Measurements from ENCODE around the gene SUMF2. TPM values are rescaled to one million over a fixed set of nuclear protein-coding genes. Genes with fewer than 3 reads are reported as not detected.

The SUMF2 gene
- total RNA-seq = 203 and 339 TPM in 2 replicates

DNA sequence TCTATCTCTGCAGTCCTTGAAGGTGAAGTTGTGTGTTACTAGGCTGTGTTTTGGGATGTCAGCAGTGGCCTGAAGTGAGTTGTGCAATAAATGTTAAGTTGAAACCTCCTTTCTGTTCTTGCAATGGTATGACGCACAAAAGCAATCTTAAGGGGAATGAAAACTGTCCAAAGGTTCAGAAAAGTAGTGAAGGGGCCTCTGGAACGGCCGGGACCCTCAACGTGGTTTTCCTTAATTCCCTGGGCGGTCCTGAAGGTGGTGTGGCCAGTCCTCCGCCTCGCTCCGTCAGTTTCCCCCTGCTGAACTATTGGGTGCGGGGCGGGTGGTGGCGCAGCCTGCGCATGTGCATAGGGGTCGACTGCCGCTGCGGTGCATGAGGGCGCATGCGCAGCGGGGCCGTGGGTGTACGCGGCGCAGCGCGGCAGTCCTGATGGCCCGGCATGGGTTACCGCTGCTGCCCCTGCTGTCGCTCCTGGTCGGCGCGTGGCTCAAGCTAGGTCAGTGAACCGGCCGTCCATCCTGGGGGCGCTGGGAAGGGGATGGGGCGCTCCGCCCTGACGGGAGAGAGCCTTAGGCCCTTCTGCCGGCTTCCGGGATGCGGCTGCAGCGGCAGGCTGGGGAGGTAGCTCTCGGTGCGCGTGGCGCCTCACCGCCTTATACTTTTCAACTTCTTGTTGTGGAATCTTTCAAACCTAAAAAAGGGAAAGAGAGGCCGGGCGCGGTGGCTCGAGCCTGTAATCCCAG, at the start of gene SUMF2:
TSS of gene SUMF2 (plus strand) at position 405 of the 744 bp plus-strand sequence. CDS start at position 431, 26 bp downstream.

DNA sequence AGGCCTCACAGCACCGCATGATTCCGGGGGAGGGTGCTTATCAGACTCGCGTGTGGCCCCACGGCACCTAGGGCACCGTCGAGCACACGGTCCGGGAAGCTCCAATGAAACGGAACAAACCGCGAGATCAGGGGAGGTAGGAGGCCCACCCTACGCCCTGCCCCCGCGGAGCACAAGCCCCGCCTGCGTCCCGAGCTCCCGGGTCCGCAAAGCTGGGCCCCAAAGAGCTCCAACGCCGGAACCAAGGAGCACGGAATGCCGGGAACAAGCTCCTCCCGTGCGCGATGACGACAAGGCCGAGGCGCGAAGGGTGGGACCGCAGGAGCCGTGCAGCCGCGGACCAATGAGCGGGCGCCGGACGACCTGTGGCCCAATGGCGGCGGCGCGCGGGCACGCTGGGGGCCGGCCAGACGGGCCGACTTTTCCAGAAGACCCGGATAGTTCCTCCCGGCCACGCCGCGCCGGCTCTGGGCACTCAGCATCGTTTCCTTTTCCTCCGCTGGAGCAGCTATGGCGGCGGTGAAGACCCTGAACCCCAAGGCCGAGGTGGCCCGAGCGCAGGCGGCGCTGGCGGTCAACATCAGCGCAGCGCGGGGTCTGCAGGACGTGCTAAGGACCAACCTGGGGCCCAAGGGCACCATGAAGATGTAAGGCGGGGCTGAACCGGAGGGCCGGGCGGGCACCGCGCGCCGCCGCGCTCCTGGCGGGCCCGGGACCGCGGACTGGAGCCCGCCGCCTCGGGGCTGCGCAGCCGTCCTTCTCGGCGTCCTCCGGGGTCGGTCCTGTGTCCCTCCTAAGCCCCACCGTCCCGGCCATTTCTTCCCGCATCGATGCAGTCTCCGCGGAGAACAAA, 12.5 kb upstream of the SUMF2 start, which contains the start of the genes CCT6A and PSPH:
TSS of gene CCT6A (plus strand) at position 427 of the 853 bp plus-strand sequence. CDS start at position 511, 84 bp downstream.
TSS of gene PSPH (minus strand) at position 106 of the 853 bp plus-strand sequence. CDS start 30,232 bp downstream, outside the sequence.

GRCh38 chr7:56092789-56093531, 28.9 kb downstream of the SUMF2 start, which contains the start of gene PHKG1:
TSS of gene PHKG1 (minus strand) at chr7:56092952. CDS start at chr7:56088941, 4,011 bp downstream.

DNA sequence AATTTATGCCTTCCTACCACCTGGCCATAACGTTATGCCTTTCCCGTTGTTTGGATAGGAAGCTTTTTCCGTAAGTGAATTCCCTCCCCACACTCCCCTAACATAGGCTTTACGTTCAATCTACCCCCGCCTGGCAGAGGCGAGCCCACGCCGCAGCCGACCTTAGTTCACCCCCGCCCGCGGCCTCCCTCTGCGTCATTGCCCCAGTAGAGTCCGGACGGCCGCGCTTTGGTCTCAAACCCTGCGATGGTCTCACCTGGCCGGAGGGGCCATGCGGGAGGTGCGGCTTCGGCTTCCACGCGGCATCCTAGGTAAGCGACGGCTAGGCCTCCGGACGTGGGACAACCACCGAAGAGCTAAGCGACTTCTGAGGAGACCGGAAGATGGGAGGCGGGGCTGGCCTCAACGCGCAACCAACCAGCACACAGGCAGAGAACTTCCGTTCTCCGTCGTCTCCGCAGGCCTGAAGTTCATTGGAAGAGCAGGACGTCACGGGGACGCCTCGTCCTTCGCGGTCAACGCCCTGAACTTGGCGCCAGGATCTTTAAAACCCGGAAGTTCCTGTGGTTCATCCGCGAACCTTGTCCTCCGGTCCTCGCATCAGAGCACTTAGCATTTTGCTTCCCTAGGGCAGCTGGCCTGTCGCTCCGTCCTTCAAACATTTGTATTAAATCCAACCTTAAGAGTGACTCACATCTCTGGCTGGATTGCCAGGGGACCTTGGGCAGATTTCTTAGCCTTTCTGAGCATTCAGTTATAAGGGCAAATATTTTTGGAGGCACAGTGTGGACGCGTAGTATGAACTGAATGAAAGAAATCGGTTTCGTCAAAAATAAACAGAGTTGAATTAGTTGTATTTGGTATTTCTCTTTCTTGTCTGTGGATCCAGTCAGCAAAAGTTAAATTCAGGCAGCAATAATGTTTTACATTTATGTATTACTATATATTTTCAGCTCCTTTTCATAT, 42.3 kb downstream of the SUMF2 start, which contains the start of gene CHCHD2:
TSS of gene CHCHD2 (minus strand) at position 369 of the 966 bp plus-strand sequence. CDS start at position 306, 63 bp downstream.

GRCh38 chr7:56115852-56116538, 51.9 kb downstream of the SUMF2 start, which contains the start of gene NUPR2:
TSS of gene NUPR2 (minus strand) at chr7:56116417. CDS start at chr7:56116314, 103 bp downstream.

Other genes with a start within 250 kb of the SUMF2 start
- not detected in 2 replicates for gene SEPTIN14, start 201.5 kb upstream of the SUMF2 start, total RNA-seq
- gene ZNF713, start 176.8 kb upstream of the SUMF2 start, total RNA-seq = 3.8 and 8.5 TPM in 2 replicates
- gene MRPS17, start 112.4 kb upstream of the SUMF2 start, total RNA-seq = 33.7 and 69.0 TPM in 2 replicates
- gene NIPSNAP2, start 99.7 kb upstream of the SUMF2 start, total RNA-seq = 29.3 and 50.6 TPM in 2 replicates
- 186 and 252 TPM in 2 replicates for gene PSPH, start 12.8 kb upstream of the SUMF2 start, total RNA-seq
- 336 and 351 TPM in 2 replicates for gene CCT6A, start 12.5 kb upstream of the SUMF2 start, total RNA-seq
- gene PHKG1, start 28.7 kb downstream of the SUMF2 start, total RNA-seq = 0.50 and 0.68 TPM in 2 replicates
- gene CHCHD2, start 42.2 kb downstream of the SUMF2 start, total RNA-seq = 187 and 416 TPM in 2 replicates
- not detected in 2 replicates for gene NUPR2, start 52.1 kb downstream of the SUMF2 start, total RNA-seq